ENCODE data around the gene TUBE1. TPM values are rescaled to one million over a fixed set of nuclear protein-coding genes. Genes with fewer than 3 reads are reported as not detected.

Gene TUBE1, protein sequence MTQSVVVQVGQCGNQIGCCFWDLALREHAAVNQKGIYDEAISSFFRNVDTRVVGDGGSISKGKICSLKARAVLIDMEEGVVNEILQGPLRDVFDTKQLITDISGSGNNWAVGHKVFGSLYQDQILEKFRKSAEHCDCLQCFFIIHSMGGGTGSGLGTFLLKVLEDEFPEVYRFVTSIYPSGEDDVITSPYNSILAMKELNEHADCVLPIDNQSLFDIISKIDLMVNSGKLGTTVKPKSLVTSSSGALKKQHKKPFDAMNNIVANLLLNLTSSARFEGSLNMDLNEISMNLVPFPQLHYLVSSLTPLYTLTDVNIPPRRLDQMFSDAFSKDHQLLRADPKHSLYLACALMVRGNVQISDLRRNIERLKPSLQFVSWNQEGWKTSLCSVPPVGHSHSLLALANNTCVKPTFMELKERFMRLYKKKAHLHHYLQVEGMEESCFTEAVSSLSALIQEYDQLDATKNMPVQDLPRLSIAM
- 11.9 and 14.6 TPM in 2 replicates for polyA plus RNA-seq (2012; rRNA removed)
- polyA plus RNA-seq (2012; cell fraction: cytosol; rRNA removed), result 9.9 and 10.9 TPM in 2 replicates
- polyA plus RNA-seq (2012; cell fraction: nucleus; rRNA removed), result 22.4 and 46.4 TPM in 2 replicates

DNA sequence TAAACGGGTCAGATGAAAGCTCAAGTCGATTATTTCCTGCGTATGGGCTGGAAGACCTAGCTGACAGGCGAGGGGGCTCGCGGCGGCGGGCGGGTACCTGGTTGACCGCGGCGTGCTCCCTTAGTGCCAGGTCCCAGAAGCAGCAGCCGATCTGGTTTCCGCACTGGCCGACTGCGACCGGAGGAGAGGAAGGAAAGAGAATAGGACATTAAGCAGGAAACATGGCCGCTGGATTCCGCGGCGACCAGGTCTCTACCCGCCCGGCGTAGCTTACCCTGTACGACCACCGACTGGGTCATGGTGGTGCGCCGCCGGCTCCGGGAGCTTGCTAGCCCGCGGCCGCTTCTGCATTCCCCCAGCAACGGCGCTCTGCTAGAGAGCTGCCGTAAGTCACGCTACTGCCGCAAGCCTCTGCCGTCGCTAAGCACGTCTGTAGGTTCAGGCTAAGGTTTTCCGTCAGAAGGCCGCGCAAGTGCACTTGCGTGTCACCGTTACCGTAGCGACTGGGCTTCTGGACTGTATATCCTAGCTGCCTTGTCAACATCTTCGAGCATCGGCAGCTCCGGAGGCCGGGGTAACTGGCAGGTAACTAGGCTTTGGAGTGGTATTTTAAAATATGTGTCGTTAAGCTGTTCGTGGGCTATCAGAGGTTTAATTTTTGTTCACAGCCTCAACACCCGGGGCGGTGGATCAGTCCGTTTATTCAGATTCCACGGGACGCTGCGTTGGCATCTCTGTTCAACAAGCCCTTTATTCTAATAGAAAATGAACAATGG is at the start of gene TUBE1, which contains the start of gene FAM229B:
TUBE1 (minus strand) TSS at position 347 of the 776 bp plus-strand sequence; CDS start at position 299, 48 bp downstream.
FAM229B (plus strand) TSS at position 456 of the 776 bp plus-strand sequence. CDS start 11,693 bp downstream, outside the sequence.
- Histone ChIP-seq H3K27me3 (ENCODE audit: insufficient read depth) (no peaks in the 10 kb centered on the region), H3K27ac (ENCODE audit: low read depth in 2 of 2, low read length in 1 of 2) (peak within 1 kb of the TSS; percentile 77 to 88), H3K9me3 (no peaks in the 10 kb centered on the region), H3K4me2 (peak within 1 kb of the TSS; percentile 78), H3F3A (replicated peaks; ENCODE audit: insufficient read depth) (peaks cover 4% of the 10 kb centered on the region), H3K36me3 (replicated peaks in 1 of 2; ENCODE audit: control insufficient read depth in 1 of 2, insufficient read depth in 2 of 2, low read length in 1 of 2) (peaks cover 21 to 26% of the 10 kb centered on the region in 2 experiments), H4K20me1 (ENCODE audit: insufficient read depth) (no peaks in the 10 kb centered on the region), H2AFZ (ENCODE audit: low read depth) (peak within 1 kb of the TSS; percentile 98), H3K4me3 (ENCODE audit: low read depth in 2 of 2, low read length in 1 of 2) (peak within 1 kb of the TSS; percentile 91 to 93), H3K4me1 (ENCODE audit: control insufficient read depth in 1 of 2, insufficient read depth in 2 of 2, low read depth in 1 of 2, low read length in 1 of 2) (peaks cover 2 to 5% of the 10 kb centered on the region in 2 experiments; a peak in 3 of 4 replicates), H3K9me2 (no peaks in the 10 kb centered on the region), H3K9ac (peak within 1 kb of the TSS; percentile 68), H3K79me2 (ENCODE audit: insufficient read depth) (no peaks in the 10 kb centered on the region; the same call in 1 of the 2 replicates)
- CTCF ChIA-PET, result interaction anchor here (0.7 to 3.7 kb wide), 13 partner anchors 10 to 1280 kb away, joined by 3 to 42 read pairs (median 4); no protein-coding TSS in a partner anchor
- TF ChIP-seq MEF2A (IDR thresholded peaks at IDR 0.05; ENCODE audit: borderline replicate concordance, low read depth) (no peak), EZH2phosphoT487 (IDR thresholded peaks at IDR 0.05; ENCODE audit: borderline replicate concordance, low read depth) (no peak), TEAD4 (IDR thresholded peaks at IDR 0.05; ENCODE audit: borderline replicate concordance, insufficient read depth) (0 out of 2 replicates have a peak, but pooled peaks have one; percentile 10), JUND (IDR thresholded peaks at IDR 0.05) (no peak), FOXJ3 (CRISPR knock-in tag; IDR thresholded peaks at IDR 0.05) (0 out of 2 replicates have a peak, but pooled peaks have one; percentile 51), SIN3A (IDR thresholded peaks at IDR 0.05; ENCODE audit: borderline replicate concordance, low read depth, low read length) (peak; percentile 63; the same call in 1 of the 2 replicates), RXRA (IDR thresholded peaks at IDR 0.05; ENCODE audit: borderline replicate concordance, low read depth) (no peak), TCF12 (IDR thresholded peaks at IDR 0.05) (peak; percentile 51; the same call in 1 of the 2 replicates), REST (IDR thresholded peaks at IDR 0.05; ENCODE audit: low read depth, low read length) (no peak), MAX (IDR thresholded peaks at IDR 0.05; ENCODE audit: low read depth) (peak; percentile 38; the same call in 1 of the 2 replicates), GABPA (IDR thresholded peaks at IDR 0.05; ENCODE audit: low read depth) (0 out of 2 replicates have a peak, but pooled peaks have one; percentile 10), NRF1 (IDR thresholded peaks at IDR 0.05; ENCODE audit: low read depth, low read length) (peak; percentile 69), CHD2 (IDR thresholded peaks at IDR 0.05; ENCODE audit: low read length, partially characterized antibody) (peak; percentile 41), TAF1 (IDR thresholded peaks at IDR 0.05; ENCODE audit: borderline replicate concordance, low read depth, low read length) (0 out of 2 replicates have a peak, but pooled peaks have one; percentile 44), POLR2AphosphoS5 (IDR thresholded peaks at IDR 0.05; ENCODE audit: low read depth, low read length) (peak; percentile 74; the same call in 1 of the 2 replicates), MXI1 (IDR thresholded peaks at IDR 0.05; ENCODE audit: low read depth, low read length) (peak; percentile 91), ELF1 (IDR thresholded peaks at IDR 0.05) (no peak), RCOR1 (IDR thresholded peaks at IDR 0.05; ENCODE audit: low read length) (0 out of 2 replicates have a peak, but pooled peaks have one; percentile 50), USF2 (IDR thresholded peaks at IDR 0.05; ENCODE audit: borderline replicate concordance, low read depth, low read length) (no peak)
- TF ChIP-seq, protein P1, sequence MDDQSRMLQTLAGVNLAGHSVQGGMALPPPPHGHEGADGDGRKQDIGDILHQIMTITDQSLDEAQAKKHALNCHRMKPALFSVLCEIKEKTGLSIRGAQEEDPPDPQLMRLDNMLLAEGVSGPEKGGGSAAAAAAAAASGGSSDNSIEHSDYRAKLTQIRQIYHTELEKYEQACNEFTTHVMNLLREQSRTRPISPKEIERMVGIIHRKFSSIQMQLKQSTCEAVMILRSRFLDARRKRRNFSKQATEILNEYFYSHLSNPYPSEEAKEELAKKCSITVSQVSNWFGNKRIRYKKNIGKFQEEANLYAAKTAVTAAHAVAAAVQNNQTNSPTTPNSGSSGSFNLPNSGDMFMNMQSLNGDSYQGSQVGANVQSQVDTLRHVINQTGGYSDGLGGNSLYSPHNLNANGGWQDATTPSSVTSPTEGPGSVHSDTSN (IDR thresholded peaks at IDR 0.05), result peak; percentile 62
- TF ChIP-seq, protein P2, sequence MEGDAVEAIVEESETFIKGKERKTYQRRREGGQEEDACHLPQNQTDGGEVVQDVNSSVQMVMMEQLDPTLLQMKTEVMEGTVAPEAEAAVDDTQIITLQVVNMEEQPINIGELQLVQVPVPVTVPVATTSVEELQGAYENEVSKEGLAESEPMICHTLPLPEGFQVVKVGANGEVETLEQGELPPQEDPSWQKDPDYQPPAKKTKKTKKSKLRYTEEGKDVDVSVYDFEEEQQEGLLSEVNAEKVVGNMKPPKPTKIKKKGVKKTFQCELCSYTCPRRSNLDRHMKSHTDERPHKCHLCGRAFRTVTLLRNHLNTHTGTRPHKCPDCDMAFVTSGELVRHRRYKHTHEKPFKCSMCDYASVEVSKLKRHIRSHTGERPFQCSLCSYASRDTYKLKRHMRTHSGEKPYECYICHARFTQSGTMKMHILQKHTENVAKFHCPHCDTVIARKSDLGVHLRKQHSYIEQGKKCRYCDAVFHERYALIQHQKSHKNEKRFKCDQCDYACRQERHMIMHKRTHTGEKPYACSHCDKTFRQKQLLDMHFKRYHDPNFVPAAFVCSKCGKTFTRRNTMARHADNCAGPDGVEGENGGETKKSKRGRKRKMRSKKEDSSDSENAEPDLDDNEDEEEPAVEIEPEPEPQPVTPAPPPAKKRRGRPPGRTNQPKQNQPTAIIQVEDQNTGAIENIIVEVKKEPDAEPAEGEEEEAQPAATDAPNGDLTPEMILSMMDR (IDR thresholded peaks at IDR 0.05), result no peak
- DNase-seq, result peak; percentile 83
- 2% methylated on average over 32 of the region's 60 CpGs for WGBS (ENCODE audit: low lambda C conversion rate)
- POLR2A ChIA-PET, result interaction anchor here (0.7 to 1.2 kb wide), 2 partner anchors 62 to 79 kb away, joined by 3 read pairs; no protein-coding TSS in a partner anchor

All from SK-N-SH (cell line).